Common myeloid progenitor, CD34-positive (primary cell): ENCODE data around the gene LHFPL2.

ENCODE experiments used
- CTCF ChIA-PET: fragments of 350-600 bp; sonication (Branson Sonifier 250); formaldehyde crosslinking; loops from one replicate; lab custom pipeline; 2021; ENCODE audit warnings: antibody characterized with exemption; lab: Charles Lee
- POLR2A ChIA-PET: fragments of 350-600 bp; sonication (Branson Sonifier 250); formaldehyde crosslinking; loops from one replicate; lab custom pipeline; 2021; ENCODE audit warnings: antibody characterized with exemption; lab: Charles Lee
- DNase-seq, 3 donors: peaks; one replicate each; pipeline versions ENCODE4 v3.0.0 to v3.0.0-alpha.2; 2013
- H3K27ac ChIP-seq, 2 experiments: 1 replicate in 1 of 2; 2 replicates in 1 of 2; pipeline ENCODE4 v1.7.0; 2013; ENCODE audit warnings: inconsistent platforms in 2 of 2, low read length in 2 of 2, mild to moderate bottlenecking in 2 of 2, low read depth in 1 of 2, moderate library complexity in 1 of 2; ENCODE audit not compliant: severe bottlenecking in 2 of 2, insufficient read depth in 1 of 2, poor library complexity in 1 of 2
- H3K27me3 ChIP-seq, 5 experiments: replicated peaks in 2 of 5; 1 replicate in 3 of 5; 2 replicates in 2 of 5; pipeline versions ENCODE4 v1.6.1 to v1.7.0; 2013; ENCODE audit warnings: low read length in 4 of 5, mild to moderate bottlenecking in 2 of 5, moderate library complexity in 2 of 5, inconsistent platforms in 1 of 5; ENCODE audit not compliant: insufficient read depth in 5 of 5, control insufficient read depth in 4 of 5
- H3K36me3 ChIP-seq, 4 experiments: 1 replicate in 2 of 4; 2 replicates in 2 of 4; pipeline versions ENCODE4 v1.6.1 to v1.7.0; 2013; ENCODE audit warnings: low read length in 3 of 4, control low read depth in 1 of 4, mild to moderate bottlenecking in 1 of 4; ENCODE audit not compliant: control insufficient read depth in 4 of 4, insufficient read depth in 4 of 4
- H3K4me1 ChIP-seq, 4 experiments: 1 replicate in 3 of 4; 2 replicates in 1 of 4; pipeline versions ENCODE4 v1.6.1 to v1.7.1; 2013; ENCODE audit warnings: low read length in 3 of 4, mild to moderate bottlenecking in 3 of 4, control low read depth in 1 of 4, inconsistent platforms in 1 of 4, moderate library complexity in 1 of 4; ENCODE audit not compliant: control insufficient read depth in 4 of 4, insufficient read depth in 4 of 4; ENCODE audit errors: control extremely low read depth in 1 of 4
- H3K4me3 ChIP-seq, 7 experiments: 1 replicate in 4 of 7; 2 replicates in 3 of 7; pipeline versions ENCODE4 v1.5.1 to v1.7.0; 2013; ENCODE audit warnings: mild to moderate bottlenecking in 7 of 7, low read length in 6 of 7, moderate library complexity in 6 of 7, inconsistent platforms in 2 of 7, low read depth in 2 of 7, control low read depth in 1 of 7; ENCODE audit not compliant: insufficient read depth in 4 of 7, control insufficient read depth in 1 of 7; ENCODE audit errors: extremely low read depth in 1 of 7
- H3K9me3 ChIP-seq, 5 experiments: 1 replicate in 4 of 5; 2 replicates in 1 of 5; pipeline versions ENCODE4 v1.6.1 to v1.7.1; 2013; ENCODE audit warnings: low read length in 4 of 5, mild to moderate bottlenecking in 2 of 5, inconsistent platforms in 1 of 5, low read depth in 1 of 5, moderate library complexity in 1 of 5; ENCODE audit not compliant: control insufficient read depth in 4 of 5, insufficient read depth in 2 of 5; ENCODE audit errors: control extremely low read depth in 1 of 5
- WGBS: methylation state at CpG from one replicate; pipeline ENCODE4 v1.1.5; 2013; ENCODE audit not compliant: insufficient coverage; 5-methylcytosine and 5-hydroxymethylcytosine counted together

LHFPL2 gene

GRCh38 chr5:78574731-78575161 lies 73.8 kb downstream of the LHFPL2 start:
- no peaks in the 10 kb centered on the region for H3K9me3 ChIP-seq
- H3K36me3 ChIP-seq = no peaks in the 10 kb centered on the region
- ChIA-PET CTCF (interaction anchor here (1.4 kb wide), 1 partner anchor 68 kb away, joined by 3 read pairs; no protein-coding TSS in a partner anchor), POLR2A (interaction anchor here (0.6 kb wide), 1 partner anchor 628 kb away, joined by 4 read pairs; no protein-coding TSS in a partner anchor)
- peaks cover 0 to 1% (median 0%) of the 10 kb centered on the region in 5 experiments for H3K27me3 ChIP-seq
- peaks cover 0 to 10% (median 0%) of the 10 kb centered on the region in 4 experiments for H3K4me1 ChIP-seq
- H3K4me3 ChIP-seq = no peak overlapping the region
- 95% methylated on average over 6 of the region's 7 CpGs for WGBS
- no peak for DNase-seq
- H3K27ac ChIP-seq = no peak overlapping the region

- H3K4me1 ChIP-seq = peaks cover 0 to 10% (median 0%) of the 10 kb centered on the region in 4 experiments
- POLR2A ChIA-PET = interaction anchor here (0.6 kb wide), 1 partner anchor 629 kb away, joined by 4 read pairs; no protein-coding TSS in a partner anchor
- H3K27me3 ChIP-seq = peaks cover 0 to 1% (median 0%) of the 10 kb centered on the region in 5 experiments
- WGBS = 91% methylated on average over 3 of the region's 4 CpGs
- no peak for DNase-seq
- H3K9me3 ChIP-seq = no peaks in the 10 kb centered on the region
- no peak overlapping the region for H3K4me3 ChIP-seq
- no peaks in the 10 kb centered on the region for H3K36me3 ChIP-seq
- CTCF ChIA-PET = interaction anchor here (1.4 kb wide), 1 partner anchor 68 kb away, joined by 3 read pairs; no protein-coding TSS in a partner anchor
- no peak overlapping the region for H3K27ac ChIP-seq
Measured at GRCh38 chr5:78574131-78574673, 74.4 kb downstream of the LHFPL2 start.

GRCh38 chr5:78573318-78573717 lies 75.3 kb downstream of the LHFPL2 start:
- no peaks in the 10 kb centered on the region for H3K36me3 ChIP-seq
- ChIA-PET CTCF (interaction anchor here (1.4 kb wide), 1 partner anchor 69 kb away, joined by 3 read pairs; no protein-coding TSS in a partner anchor), POLR2A (no interaction called here)
- H3K4me3 ChIP-seq = no peak overlapping the region
- DNase-seq = no peak
- no peak overlapping the region for H3K27ac ChIP-seq
- WGBS = 80% methylated on average over 2 of the region's 2 CpGs
- peaks cover 0 to 10% (median 0%) of the 10 kb centered on the region in 4 experiments for H3K4me1 ChIP-seq
- no peaks in the 10 kb centered on the region for H3K9me3 ChIP-seq
- peaks cover 0 to 1% (median 0%) of the 10 kb centered on the region in 5 experiments for H3K27me3 ChIP-seq

- H3K36me3 ChIP-seq = no peaks in the 10 kb centered on the region
- H3K27ac ChIP-seq = no peak overlapping the region
- no peak overlapping the region for H3K4me3 ChIP-seq
- POLR2A ChIA-PET = no interaction called here
- DNase-seq = no peak
- H3K4me1 ChIP-seq = peaks cover 0 to 10% (median 0%) of the 10 kb centered on the region in 4 experiments
- WGBS = 93% methylated on average over 3 of the region's 5 CpGs
- CTCF ChIA-PET = no interaction called here
- no peaks in the 10 kb centered on the region for H3K9me3 ChIP-seq
- H3K27me3 ChIP-seq = peaks cover 0 to 1% (median 0%) of the 10 kb centered on the region in 5 experiments
Measured at GRCh38 chr5:78570646-78571045, 77.9 kb downstream of the LHFPL2 start.

DNA sequence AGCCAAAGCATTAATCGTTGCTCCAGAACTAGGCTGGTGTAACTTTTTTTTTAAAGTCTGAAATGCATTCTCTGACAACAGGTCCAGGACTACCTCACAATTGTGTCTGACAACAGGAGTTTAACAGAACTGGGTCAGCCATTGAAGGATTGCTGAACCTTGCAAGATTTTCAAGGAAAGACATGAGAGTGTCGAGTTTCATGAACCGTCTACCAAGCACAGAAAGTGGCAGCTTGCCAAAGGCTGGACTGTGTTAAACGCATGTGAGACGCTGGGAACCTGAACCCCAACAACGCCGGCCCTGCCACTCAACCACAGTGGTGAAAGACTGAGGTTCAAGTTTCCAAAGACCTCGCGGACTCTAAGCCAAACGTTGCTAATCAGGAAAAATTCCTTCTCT lies 79.1 kb downstream of the LHFPL2 start:
- WGBS = 93% methylated on average over 8 of the region's 10 CpGs
- peaks cover 0 to 1% (median 0%) of the 10 kb centered on the region in 5 experiments for H3K27me3 ChIP-seq
- H3K4me1 ChIP-seq = peaks cover 0 to 10% (median 0%) of the 10 kb centered on the region in 4 experiments
- H3K9me3 ChIP-seq = no peaks in the 10 kb centered on the region
- POLR2A ChIA-PET = no interaction called here
- no peak for DNase-seq
- CTCF ChIA-PET = interaction anchor here (0.7 kb wide), 1 partner anchor 17 kb away, joined by 3 read pairs; no protein-coding TSS in a partner anchor
- no peak overlapping the region for H3K4me3 ChIP-seq
- no peak overlapping the region for H3K27ac ChIP-seq
- H3K36me3 ChIP-seq = no peaks in the 10 kb centered on the region

DNA sequence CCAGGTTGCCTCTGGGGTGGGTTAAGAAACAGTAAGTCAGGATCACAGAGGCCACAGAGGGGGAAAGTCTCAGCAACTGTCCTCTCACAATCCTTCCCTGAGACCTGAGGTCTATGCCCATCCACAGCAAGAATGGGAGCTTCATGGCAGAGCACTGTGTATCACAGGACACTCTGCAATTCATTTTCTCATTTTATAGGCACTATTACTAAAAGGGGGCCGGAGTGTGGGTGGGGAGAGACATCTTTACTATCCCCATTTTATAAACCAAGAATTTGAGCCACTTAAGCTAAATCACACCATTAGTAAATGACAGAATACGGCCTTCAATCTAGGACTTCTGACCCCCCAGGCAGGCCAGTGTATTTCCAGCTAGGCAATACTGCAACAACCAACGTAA lies 79.9 kb downstream of the LHFPL2 start:
- H3K27ac ChIP-seq = no peak overlapping the region
- ChIA-PET POLR2A (no interaction called here), CTCF (interaction anchor here (0.7 kb wide), 1 partner anchor 17 kb away, joined by 3 read pairs; no protein-coding TSS in a partner anchor)
- H3K27me3 ChIP-seq = peaks cover 0 to 1% (median 0%) of the 10 kb centered on the region in 5 experiments
- H3K4me3 ChIP-seq = no peak overlapping the region
- DNase-seq = no peak
- peaks cover 0 to 10% (median 0%) of the 10 kb centered on the region in 4 experiments for H3K4me1 ChIP-seq
- no peaks in the 10 kb centered on the region for H3K36me3 ChIP-seq
- WGBS = 100% methylated on average over 1 of the region's 3 CpGs
- H3K9me3 ChIP-seq = no peaks in the 10 kb centered on the region

DNA sequence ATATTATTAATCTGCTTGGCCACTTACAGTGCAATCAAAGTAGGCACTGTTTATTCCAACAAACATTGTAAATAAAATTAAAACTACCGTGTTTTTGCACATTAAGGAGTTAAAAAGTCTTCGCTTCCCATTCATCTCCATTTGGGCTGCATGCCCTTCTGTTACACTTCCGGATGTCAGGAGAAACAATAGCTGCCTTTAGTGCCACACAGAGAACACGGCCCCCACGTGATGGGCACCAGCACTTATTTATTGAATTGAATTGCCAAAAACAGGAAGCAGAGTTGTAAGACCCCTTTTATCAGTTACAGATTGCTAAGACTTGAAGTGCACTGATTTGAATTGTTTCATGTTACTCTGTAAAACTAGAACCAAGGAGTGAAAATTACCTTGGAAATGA lies 80.4 kb downstream of the LHFPL2 start:
- H3K4me1 ChIP-seq = peaks cover 0 to 5% (median 0%) of the 10 kb centered on the region in 4 experiments
- ChIA-PET POLR2A (no interaction called here), CTCF (no interaction called here)
- H3K27me3 ChIP-seq = peaks cover 0 to 1% (median 0%) of the 10 kb centered on the region in 5 experiments
- H3K4me3 ChIP-seq = no peak overlapping the region
- 45% methylated on average over 5 of the region's 5 CpGs for WGBS
- no peak overlapping the region for H3K27ac ChIP-seq
- H3K9me3 ChIP-seq = no peaks in the 10 kb centered on the region
- H3K36me3 ChIP-seq = no peaks in the 10 kb centered on the region
- no peak for DNase-seq
